ENCODE data around the gene PLCE1. TPM values are rescaled to one million over a fixed set of nuclear protein-coding genes. Genes with fewer than 3 reads are reported as not detected.

The PLCE1 gene
- polyA plus RNA-seq, 3 donors, result 34.9 to 36.8 (median 35.3) TPM

GRCh38 chr10:93992400-93993030 is 1.2 kb upstream of the PLCE1 start:
- DNase-seq (ENCODE audit: low read depth in 3 of 3, low spot score in 2 of 3), result no peak

- no peak for DNase-seq (ENCODE audit: low read depth in 3 of 3, low spot score in 2 of 3)
Observed at GRCh38 chr10:93993414-93993781, 333 bp upstream of the PLCE1 start.

- no peak for DNase-seq (ENCODE audit: low read depth in 3 of 3, low spot score in 2 of 3)
Observed at GRCh38 chr10:93994438-93994801, 689 bp downstream of the PLCE1 start.

GRCh38 chr10:93995182-93995581 is 1.5 kb downstream of the PLCE1 start:
- no peak for DNase-seq (ENCODE audit: low read depth in 3 of 3, low spot score in 2 of 3)

- no peak for DNase-seq (ENCODE audit: low read depth in 3 of 3, low spot score in 2 of 3)
Observed at GRCh38 chr10:93995598-93996271, 2.0 kb downstream of the PLCE1 start.

GRCh38 chr10:93996551-93996950 is 2.8 kb downstream of the PLCE1 start:
- no peak for DNase-seq (ENCODE audit: low read depth in 3 of 3, low spot score in 2 of 3)

- DNase-seq (ENCODE audit: low read depth in 3 of 3, low spot score in 2 of 3), result no peak
Observed at GRCh38 chr10:93997546-93997945, 3.8 kb downstream of the PLCE1 start.

- no peak for DNase-seq (ENCODE audit: low read depth in 3 of 3, low spot score in 2 of 3)
Observed at GRCh38 chr10:93999401-93999851, 5.7 kb downstream of the PLCE1 start.

- DNase-seq (ENCODE audit: low read depth in 3 of 3, low spot score in 2 of 3), result no peak
Observed at GRCh38 chr10:94000638-94001415, 7.1 kb downstream of the PLCE1 start.

- DNase-seq (ENCODE audit: low read depth in 3 of 3, low spot score in 2 of 3), result no peak
Observed at GRCh38 chr10:94001416-94001810, 7.7 kb downstream of the PLCE1 start.

- no peak for DNase-seq (ENCODE audit: low read depth in 3 of 3, low spot score in 2 of 3)
Observed at GRCh38 chr10:94002156-94002555, 8.4 kb downstream of the PLCE1 start.

- DNase-seq (ENCODE audit: low read depth in 3 of 3, low spot score in 2 of 3), result no peak
Observed at GRCh38 chr10:94003488-94003887, 9.8 kb downstream of the PLCE1 start.

GRCh38 chr10:94005050-94005449 is 11.3 kb downstream of the PLCE1 start:
- no peak for DNase-seq (ENCODE audit: low read depth in 3 of 3, low spot score in 2 of 3)

- no peak for DNase-seq (ENCODE audit: low read depth in 3 of 3, low spot score in 2 of 3)
Observed at GRCh38 chr10:94006591-94007550, 13.1 kb downstream of the PLCE1 start.

GRCh38 chr10:94008526-94008925 is 14.8 kb downstream of the PLCE1 start:
- DNase-seq (ENCODE audit: low read depth in 3 of 3, low spot score in 2 of 3), result no peak

GRCh38 chr10:94010116-94010515 is 16.4 kb downstream of the PLCE1 start:
- DNase-seq (ENCODE audit: low read depth in 3 of 3, low spot score in 2 of 3), result no peak

GRCh38 chr10:94010886-94011285 is 17.2 kb downstream of the PLCE1 start:
- no peak for DNase-seq (ENCODE audit: low read depth in 3 of 3, low spot score in 2 of 3)

GRCh38 chr10:94011296-94011695 is 17.6 kb downstream of the PLCE1 start:
- DNase-seq (ENCODE audit: low read depth in 3 of 3, low spot score in 2 of 3), result no peak

GRCh38 chr10:94012834-94013233 is 19.1 kb downstream of the PLCE1 start:
- DNase-seq (ENCODE audit: low read depth in 3 of 3, low spot score in 2 of 3), result no peak

- no peak for DNase-seq (ENCODE audit: low read depth in 3 of 3, low spot score in 2 of 3)
Observed at GRCh38 chr10:94013331-94013760, 19.6 kb downstream of the PLCE1 start.

GRCh38 chr10:94014304-94014703 is 20.6 kb downstream of the PLCE1 start:
- DNase-seq (ENCODE audit: low read depth in 3 of 3, low spot score in 2 of 3), result no peak
